Pulmonary artery endothelial cell (primary cell): ENCODE measurements around the gene GRK6. TPM values are rescaled to one million over a fixed set of nuclear protein-coding genes. Genes with fewer than 3 reads are reported as not detected.

Experiments used
- DNase-seq: peaks from one replicate; pipeline ENCODE4 v3.0.0-alpha.2; 2011; ENCODE audit warnings: low read depth, low spot score
- total RNA-seq: library from RNA; depleted of rRNA; stranded (reverse); fragments of >200 nt; gene quantifications from 2 replicates; pipeline ENCODE4 v1.2.3, GENCODE V29; 2014

GRK6 gene
- total RNA-seq, 1 donor from 2014 or later = 28.3 TPM

GRCh38 chr5:177439518-177440053 is 13.1 kb downstream of the GRK6 start:
- no peak for DNase-seq

- DNase-seq = no peak
These were observed 13.9 kb downstream of the GRK6 start for GRCh38 chr5:177440211-177440989.

GRCh38 chr5:177440990-177441780 is 14.7 kb downstream of the GRK6 start:
- no peak for DNase-seq

DNA sequence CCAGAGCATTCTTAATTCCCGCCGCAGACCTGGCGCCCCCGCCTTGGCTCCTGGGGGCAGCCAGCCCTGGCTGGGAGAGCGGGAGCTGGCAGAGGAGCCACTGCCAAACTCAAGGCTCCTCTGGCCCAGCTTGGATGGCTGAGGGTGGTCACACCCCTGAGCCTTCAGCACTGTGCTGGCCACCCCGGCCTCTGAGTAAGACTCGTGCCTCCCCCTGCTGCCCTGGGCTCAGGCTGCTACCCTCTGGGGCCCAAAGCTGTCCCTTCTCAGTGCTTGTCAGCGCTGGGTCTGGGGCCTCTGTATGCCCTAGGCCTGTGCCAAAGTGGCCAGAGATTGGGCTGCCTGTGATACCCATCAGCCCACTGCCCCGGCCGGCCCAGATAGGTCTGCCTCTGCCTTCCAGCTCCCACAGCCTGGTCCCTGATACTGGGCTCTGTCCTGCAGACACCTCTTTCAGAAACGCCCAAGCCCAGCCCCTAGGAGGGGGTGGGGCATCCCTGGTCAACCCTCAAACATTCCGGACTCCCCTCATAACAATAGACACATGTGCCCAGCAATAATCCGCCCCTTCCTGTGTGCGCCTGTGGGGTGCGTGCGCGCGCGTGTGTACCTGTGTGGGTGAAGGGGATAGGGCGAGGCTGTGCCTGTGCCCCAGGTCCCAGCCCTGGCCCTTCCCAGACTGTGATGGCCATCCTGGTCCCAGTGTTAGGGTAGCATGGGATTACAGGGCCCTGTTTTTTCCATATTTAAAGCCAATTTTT is 15.8 kb downstream of the GRK6 start:
- DNase-seq = no peak

DNA sequence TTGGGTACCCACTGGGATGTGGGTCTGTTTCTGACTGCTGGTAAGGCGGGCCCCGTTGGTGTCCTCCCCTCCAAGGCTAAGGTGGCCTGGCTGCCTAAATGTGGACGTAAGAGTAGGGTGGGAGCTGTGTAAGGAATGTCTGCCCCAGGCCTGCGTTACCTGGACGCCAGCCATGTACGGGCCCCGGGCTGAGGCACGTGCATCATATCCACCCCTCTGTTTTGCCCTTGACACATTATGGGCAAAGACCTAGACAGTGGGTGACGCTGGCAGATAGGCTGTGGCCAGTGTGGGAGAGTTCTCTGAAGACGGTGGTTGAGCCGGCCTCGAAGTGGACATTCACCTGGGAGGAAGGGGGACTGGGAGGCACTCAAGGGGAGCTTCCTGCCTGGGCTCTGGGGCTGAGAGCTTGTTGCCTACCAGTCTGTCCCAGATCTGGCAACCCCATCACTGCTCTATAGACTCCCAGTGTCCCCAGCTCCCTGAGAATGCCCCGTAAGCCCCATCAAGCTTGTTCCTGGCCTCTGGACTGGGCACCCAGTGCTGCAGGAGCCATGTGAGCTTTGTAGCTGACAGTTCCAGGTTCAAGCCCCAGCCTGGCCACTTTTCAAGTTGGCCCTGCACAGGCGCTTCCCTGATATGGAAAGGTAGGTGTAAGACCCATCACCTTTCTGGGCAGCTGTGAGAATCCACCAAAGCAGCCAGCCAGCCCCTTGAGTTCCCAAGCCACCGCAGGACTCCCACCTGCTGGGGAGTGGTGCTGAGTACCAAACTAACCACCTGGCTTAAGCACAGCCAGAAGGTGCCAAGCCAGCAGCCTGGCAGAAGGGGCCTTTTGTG is 16.9 kb downstream of the GRK6 start:
- no peak for DNase-seq

- no peak for DNase-seq
These were observed 17.9 kb downstream of the GRK6 start for GRCh38 chr5:177444106-177445051.

DNA sequence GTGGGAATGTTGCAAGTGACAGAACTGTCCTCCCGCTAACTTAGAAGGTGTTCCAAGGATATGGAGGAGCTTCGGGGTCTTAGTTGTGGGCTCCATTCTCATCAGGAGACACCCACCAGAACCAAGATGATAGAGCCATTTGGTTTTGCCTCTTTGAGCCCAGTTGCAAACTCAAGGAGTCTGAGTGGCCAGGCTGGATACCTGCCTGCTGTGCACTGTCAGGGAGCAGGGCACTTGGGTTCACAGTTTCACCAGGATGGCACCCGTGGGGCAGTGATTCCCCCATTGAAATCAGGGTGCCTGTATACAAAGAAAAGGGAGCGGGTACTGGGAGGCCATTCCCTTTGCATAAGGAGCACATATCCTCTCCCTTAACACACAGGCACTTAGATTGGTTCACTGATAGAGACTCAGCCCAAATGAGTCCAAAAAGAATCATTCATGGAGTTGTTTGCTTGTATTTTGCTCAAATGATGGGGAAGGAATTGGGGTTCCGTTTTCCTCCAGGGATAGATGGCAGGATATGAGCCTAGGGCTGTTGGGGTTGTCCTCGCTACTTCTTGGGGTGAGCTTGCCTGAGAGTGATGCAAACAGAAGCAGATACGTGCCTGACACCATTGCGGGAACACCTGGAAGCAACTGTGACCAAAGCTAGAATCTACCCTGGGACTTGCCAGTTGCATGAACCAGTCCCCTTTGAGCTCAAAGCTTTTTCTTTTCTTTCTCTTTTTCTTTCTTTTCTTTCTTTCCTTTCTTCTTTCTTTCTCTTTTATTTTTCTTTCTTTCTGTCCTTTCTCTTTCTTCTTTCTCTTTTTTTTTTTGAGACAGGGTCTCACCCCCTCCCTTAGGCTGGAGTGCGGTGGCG is 18.8 kb downstream of the GRK6 start:
- no peak for DNase-seq

DNA sequence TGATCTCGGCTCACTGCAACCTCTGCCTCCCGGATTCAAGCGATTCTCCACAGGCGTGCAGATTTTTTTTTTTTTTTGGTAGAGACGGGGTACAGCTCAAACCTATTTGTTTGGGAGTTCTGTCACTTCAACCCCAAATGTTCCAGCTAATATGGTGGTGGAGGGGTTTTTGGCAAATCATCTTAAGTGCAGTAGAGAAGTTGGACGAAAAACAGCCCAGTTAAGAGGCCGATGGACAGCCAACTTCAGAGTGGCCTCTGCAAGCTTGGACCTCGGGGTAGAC is 19.4 kb downstream of the GRK6 start:
- DNase-seq = no peak

DNA sequence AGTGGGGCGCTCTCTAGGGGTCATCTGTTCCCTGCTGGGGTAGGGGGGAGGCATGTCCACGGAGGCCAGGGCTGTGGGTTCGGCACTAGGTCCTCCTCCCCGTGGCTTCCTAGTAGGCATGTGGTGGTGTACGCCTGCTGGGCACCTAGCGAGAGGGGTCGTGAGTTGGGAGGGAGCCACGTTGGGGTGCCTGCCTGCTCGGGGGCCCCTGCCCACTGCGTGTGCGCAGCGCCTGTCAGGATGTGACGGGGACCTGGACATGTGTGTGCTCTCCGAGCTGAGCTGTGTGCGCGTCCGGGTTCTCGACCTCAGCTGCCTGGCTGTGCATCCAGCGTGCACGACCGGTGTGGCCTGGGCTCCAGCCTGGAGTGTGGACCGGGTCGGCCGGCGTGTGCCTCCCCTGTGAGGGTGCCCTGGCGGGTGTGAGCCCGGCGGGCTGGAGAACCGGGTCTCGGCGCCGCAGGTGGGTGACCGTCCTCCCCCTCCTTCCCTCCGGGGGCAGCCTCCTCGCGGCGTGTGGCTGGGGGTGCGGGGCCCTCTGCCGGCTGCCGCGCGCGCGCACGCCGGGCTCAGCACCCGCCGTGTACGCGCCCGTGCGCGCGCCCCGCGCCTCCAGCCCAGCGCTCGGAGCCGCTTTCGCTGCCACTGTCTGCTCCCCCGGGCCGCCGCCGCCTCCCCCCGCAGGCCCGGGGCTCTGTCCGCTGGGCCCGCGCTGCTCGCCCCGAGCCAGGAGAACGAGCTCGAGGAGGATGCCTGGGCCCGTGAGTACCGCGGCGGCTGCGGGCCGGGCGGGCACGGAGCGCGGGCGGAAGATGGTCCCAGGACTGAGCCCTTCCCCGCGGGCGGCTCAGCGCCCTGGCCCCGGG is 20.0 kb downstream of the GRK6 start, which contains the start of gene PRR7:
Gene PRR7 (plus strand): TSS at position 615 of the 866 bp plus-strand sequence. CDS start 8,254 bp downstream, outside the sequence.
- no peak for DNase-seq

DNA sequence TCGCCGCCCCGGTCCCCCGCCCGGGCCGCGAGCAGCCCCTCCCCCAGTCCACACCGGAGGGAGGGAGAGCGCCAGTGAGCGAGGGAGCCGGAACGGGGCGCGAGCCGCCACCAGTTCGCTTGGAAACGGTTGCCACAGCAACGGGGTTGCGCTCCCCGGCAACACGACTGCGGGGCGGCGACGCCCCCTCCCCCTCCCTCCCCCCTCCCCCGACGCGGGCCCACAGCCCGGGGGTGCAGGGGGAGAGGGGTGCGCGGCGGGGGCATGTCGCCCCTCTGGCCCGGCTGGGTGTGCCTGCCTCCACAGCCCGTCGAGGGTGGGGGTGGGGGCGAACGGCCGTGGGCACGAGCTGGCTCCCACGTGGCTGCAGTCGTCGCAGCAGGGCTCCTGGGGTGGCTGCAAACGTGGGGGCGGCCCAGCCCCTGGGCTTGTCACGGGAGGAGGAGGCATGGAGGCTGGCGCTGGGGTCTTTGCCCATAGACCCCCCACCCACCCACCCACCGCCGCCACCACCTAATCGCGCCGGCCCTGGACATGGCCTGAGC is 20.7 kb downstream of the GRK6 start:
- no peak for DNase-seq

- DNase-seq = no peak
These were observed 21.3 kb downstream of the GRK6 start for GRCh38 chr5:177447611-177448243.

GRCh38 chr5:177448244-177448950 is 21.9 kb downstream of the GRK6 start:
- DNase-seq = no peak

DNA sequence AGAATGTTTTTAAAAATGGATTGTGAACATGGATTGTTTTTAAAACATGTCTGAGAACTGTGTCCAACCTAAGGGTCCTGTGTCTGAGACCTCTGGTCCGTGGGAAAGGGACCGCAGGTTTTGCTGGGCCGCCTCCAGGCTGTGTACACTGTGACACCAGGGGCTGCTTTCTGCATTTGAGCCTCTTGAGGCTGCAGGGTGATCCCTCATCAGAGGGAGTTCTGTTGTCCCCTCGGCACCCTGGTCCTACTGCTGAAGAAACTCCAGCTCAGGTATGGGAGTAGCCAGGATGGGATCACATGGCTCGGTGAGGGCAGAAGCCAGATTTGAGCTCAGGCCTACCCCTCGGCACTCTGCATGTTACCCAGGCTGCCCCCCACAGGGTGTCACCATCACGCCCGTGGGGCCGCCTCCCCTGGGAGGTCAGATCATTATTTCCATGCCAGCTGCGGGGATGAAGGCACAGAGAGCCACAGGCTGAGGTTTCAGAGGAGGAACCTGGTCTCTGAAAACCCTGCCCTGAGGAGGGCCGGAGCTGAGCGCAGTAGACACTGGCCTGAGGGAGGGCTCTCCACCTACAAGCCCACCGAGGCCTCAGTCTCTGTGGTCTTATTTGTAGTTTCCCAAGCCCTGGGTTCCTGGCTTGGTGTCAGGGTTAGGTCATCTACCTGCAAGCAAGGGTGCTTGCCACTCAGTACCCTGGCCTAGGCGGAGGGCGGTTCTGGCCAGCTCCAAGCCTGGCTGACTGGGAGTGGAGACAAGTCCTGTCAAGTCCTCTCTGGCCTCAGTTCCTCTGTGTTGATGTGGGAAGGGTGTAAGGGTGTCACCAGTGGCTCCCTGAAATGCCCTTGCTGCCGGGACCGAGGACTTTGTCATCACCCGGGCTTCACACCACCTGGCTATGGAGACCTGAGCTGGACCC is 22.9 kb downstream of the GRK6 start:
- DNase-seq = no peak

DNA sequence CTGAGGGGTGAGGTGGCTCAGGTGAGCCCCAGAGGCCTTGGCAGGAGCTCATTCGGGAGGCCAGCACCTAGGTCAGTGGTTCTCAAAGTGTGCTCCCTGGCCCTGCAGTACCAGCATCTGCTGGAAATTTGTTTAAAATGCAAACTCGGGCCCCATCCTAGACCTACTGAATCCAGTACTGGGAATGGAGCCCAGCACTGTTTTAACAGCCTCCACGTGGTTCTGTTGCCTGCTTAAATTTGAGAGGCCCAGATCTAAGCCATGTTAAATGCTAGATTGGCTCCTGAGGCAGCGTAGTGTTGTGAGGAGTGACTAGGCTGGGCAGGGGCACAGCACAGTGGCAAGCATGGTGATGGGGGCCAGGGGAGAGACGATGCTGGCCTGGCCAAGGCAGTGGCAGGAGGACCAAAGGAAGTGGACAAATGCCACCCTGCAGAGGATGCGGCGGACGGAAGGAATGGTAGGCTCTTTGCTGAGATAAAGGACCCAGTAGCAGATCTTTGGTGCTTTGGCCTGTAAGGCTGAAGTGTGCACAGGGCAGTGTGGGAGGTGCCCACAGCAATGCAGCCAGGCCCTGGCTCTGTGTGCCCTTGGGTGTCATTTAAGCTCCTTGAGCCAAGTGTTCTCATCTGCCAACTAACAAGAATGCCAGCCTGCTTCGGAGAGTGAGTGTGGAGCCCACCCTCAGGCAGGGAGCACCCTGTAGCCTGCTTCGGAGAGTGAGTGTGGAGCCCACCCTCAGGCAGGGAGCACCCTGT is 24.4 kb downstream of the GRK6 start:
- no peak for DNase-seq
